Muscle layer of colon (tissue), 2 donors: ENCODE results near the gene ZNF446.
"Not testable (repeated sequence)": the region's sequence is repeated elsewhere in the genome, so short reads cannot be mapped to it uniquely, and the experiment has no call there.

ENCODE experiments used
- H3K27ac ChIP-seq: one replicate; pipeline ENCODE4 v1.7.0; 2013; ENCODE audit warnings: low read depth, mild to moderate bottlenecking, low read length, moderate library complexity
- H3K27me3 ChIP-seq, 2 donors: one replicate each; pipeline ENCODE4 v1.7.0; 2013; ENCODE audit warnings: low read length in 2 of 2, mild to moderate bottlenecking in 2 of 2; ENCODE audit not compliant: insufficient read depth in 2 of 2, control insufficient read depth in 1 of 2
- H3K36me3 ChIP-seq: one replicate; pipeline ENCODE4 v1.7.0; 2013; ENCODE audit warnings: mild to moderate bottlenecking, low read length; ENCODE audit not compliant: insufficient read depth
- H3K4me1 ChIP-seq: one replicate; pipeline ENCODE4 v1.7.0; 2013; ENCODE audit warnings: mild to moderate bottlenecking, low read length; ENCODE audit not compliant: insufficient read depth
- H3K4me3 ChIP-seq, 2 donors: one replicate each; pipeline ENCODE4 v1.7.0; 2013; ENCODE audit warnings: low read length in 2 of 2, low read depth in 1 of 2, mild to moderate bottlenecking in 1 of 2, moderate library complexity in 1 of 2
- H3K9ac ChIP-seq: one replicate; pipeline ENCODE4 v1.7.0; 2013; ENCODE audit warnings: low read length
- H3K9me3 ChIP-seq: one replicate; pipeline ENCODE4 v1.7.0; 2013; ENCODE audit warnings: mild to moderate bottlenecking, low read length
- donor health status: abdominal sarcoma.
- donor health status: Adenocarcinoma of cecum.

ZNF446 gene

GRCh38 chr19:58482372-58482771 lies 6.2 kb downstream of the ZNF446 start:
- Histone ChIP-seq H3K9ac (no peak overlapping the region), H3K27me3 (no peaks in the 10 kb centered on the region), H3K27ac (no peak overlapping the region), H3K4me1 (peaks cover 2% of the 10 kb centered on the region), H3K36me3 (peaks cover 16% of the 10 kb centered on the region), H3K4me3 (no peak overlapping the region), H3K9me3 (no peaks in the 10 kb centered on the region)

GRCh38 chr19:58483776-58484175 lies 7.6 kb downstream of the ZNF446 start:
- no peak overlapping the region for H3K9ac ChIP-seq
- no peaks in the 10 kb centered on the region for H3K9me3 ChIP-seq
- H3K27me3 ChIP-seq, result no peaks in the 10 kb centered on the region
- no peaks in the 10 kb centered on the region for H3K4me1 ChIP-seq
- H3K4me3 ChIP-seq, result no peak overlapping the region
- no peak overlapping the region for H3K27ac ChIP-seq
- H3K36me3 ChIP-seq, result peaks cover 11% of the 10 kb centered on the region

- H3K27me3 ChIP-seq, H3K27ac ChIP-seq, H3K9ac ChIP-seq, H3K36me3 ChIP-seq, H3K4me1 ChIP-seq, H3K9me3 ChIP-seq, H3K4me3 ChIP-seq: not testable (repeated sequence)
Measured at GRCh38 chr19:58484349-58484748, 8.2 kb downstream of the ZNF446 start.

- no peak overlapping the region for H3K27ac ChIP-seq
Measured at GRCh38 chr19:58491393-58491792, 15.2 kb downstream of the ZNF446 start.

GRCh38 chr19:58492265-58492664 lies 16.1 kb downstream of the ZNF446 start:
- Histone ChIP-seq H3K27ac (no peak overlapping the region), H3K4me3 (no peak overlapping the region), H3K36me3 (no peaks in the 10 kb centered on the region), H3K9ac (no peak overlapping the region), H3K4me1 (no peaks in the 10 kb centered on the region), H3K27me3 (no peaks in the 10 kb centered on the region), H3K9me3 (no peaks in the 10 kb centered on the region)

More at GRCh38 chr19:58491393-58491792, 15.2 kb downstream of the ZNF446 start:
- H3K4me3 ChIP-seq, result no peak overlapping the region
- H3K9me3 ChIP-seq, result no peaks in the 10 kb centered on the region
- no peaks in the 10 kb centered on the region for H3K4me1 ChIP-seq
- no peaks in the 10 kb centered on the region for H3K36me3 ChIP-seq
- no peaks in the 10 kb centered on the region for H3K27me3 ChIP-seq
- no peak overlapping the region for H3K9ac ChIP-seq

DNA sequence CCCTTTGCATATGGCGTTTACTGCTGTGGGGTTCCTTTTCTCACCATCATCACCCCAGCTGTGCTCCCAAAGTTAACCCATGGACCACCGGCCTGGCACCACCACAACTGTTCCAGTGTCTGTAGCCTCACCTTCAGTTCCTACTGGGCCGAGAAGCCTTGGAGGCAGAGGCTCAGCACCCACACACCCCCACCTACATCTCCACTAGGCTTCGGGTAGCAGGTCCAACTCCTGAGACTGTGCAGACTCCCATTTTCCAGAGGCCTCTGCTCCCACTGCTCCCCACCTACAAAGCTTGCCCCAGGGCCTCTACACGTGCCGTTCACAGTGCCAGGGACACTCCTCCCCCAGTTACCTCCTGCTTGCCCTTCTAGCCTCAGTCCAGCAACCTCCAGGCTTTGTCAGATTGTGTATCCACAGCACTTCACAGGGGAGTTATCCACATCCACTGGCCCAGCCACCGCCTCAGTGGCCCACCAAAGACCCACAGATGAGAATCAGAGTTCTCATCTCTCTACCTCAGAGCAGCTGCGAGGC lies 21.6 kb downstream of the ZNF446 start:
- Histone ChIP-seq H3K4me1 (peaks cover 22% of the 10 kb centered on the region), H3K9me3 (no peaks in the 10 kb centered on the region), H3K36me3 (no peaks in the 10 kb centered on the region), H3K27ac (no peak overlapping the region), H3K9ac (no peak overlapping the region), H3K27me3 (no peaks in the 10 kb centered on the region), H3K4me3 (peak overlapping the region in 1 of 2 donors; percentile 90)

DNA sequence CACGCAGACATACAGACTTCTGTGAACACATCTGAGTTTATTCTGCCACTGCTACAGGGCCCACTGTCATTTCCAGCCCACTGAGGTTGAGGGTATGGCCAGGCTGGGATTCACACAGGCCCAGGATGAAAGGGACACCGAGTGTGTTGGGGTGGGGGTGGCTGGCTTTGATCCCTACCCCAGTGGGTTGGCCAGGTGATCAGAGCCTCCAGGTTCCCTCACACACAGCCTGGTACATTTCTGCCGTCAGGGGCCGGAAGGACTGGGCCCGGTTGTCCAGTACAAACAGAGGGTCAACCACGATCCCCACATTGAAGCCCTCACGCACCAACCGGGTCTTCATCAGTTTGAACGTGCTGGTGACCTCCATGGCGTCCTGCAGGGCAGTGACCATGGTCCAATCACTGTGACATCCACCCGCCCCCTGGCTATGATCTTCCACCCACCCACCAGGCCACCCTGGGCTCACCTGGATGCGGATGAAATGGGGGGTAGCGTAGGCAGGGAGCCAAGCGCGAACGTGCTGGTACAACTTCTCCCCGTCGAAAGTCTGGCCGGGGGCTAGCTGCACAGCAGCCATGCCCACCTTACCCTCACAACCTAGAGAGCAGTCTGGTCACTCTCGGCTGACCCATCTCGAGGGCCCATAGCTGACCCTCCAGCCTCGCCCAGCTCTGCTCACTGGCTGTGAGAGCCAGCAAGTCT lies 22.3 kb downstream of the ZNF446 start:
- no peaks in the 10 kb centered on the region for H3K9me3 ChIP-seq
- H3K36me3 ChIP-seq, result no peaks in the 10 kb centered on the region
- H3K9ac ChIP-seq, result no peak overlapping the region
- peaks cover 22% of the 10 kb centered on the region for H3K4me1 ChIP-seq
- no peaks in the 10 kb centered on the region for H3K27me3 ChIP-seq
- peak overlapping the region; percentile 42 to 90 for H3K4me3 ChIP-seq
- peak overlapping the region; percentile 0 for H3K27ac ChIP-seq

GRCh38 chr19:58499021-58499927 lies 23.1 kb downstream of the ZNF446 start:
- Histone ChIP-seq H3K4me3 (peak overlapping the region; percentile 75 to 90), H3K27me3 (no peaks in the 10 kb centered on the region), H3K9ac (peak overlapping the region; percentile 67), H3K27ac (peak overlapping the region; percentile 68), H3K4me1 (peaks cover 22% of the 10 kb centered on the region), H3K9me3 (no peaks in the 10 kb centered on the region), H3K36me3 (no peaks in the 10 kb centered on the region)

GRCh38 chr19:58500242-58500641 lies 24.1 kb downstream of the ZNF446 start:
- Histone ChIP-seq H3K4me3 (peak overlapping the region in 1 of 2 donors; percentile 90), H3K27me3 (no peaks in the 10 kb centered on the region), H3K4me1 (peaks cover 22% of the 10 kb centered on the region), H3K27ac (no peak overlapping the region), H3K9me3 (no peaks in the 10 kb centered on the region), H3K9ac (no peak overlapping the region), H3K36me3 (no peaks in the 10 kb centered on the region)

DNA sequence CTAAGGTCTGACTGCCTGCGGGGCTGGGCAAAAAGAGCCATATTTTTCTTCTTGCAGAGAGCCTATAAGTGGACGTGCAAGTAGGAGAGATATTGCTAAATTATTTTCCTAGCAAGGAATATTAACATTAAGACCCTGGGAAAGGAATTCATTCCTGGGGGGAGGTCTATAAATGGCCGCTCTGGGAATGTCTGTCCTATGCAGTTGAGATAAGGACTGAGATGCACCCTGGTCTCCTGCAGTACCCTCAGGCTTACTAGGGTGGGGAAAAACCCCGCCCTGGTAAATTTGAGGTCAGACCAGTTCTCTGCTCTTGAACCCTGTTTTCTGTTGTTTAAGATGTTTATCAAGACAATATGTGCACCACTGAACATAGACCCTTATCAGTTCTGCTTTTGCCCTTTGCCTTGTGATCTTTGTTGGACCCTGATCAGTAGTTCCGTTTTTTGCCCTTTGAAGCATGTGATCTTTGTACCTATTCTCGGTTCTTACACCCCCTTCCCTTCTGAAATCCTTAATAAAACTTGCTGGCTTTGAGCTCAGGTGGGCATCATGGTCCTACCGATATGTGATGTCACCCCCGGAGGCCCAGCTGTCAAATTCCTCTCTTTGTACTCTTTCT lies 31.6 kb downstream of the ZNF446 start:
- not testable (repeated sequence) for H3K27ac ChIP-seq, H3K9me3 ChIP-seq, H3K4me1 ChIP-seq, H3K36me3 ChIP-seq, H3K9ac ChIP-seq, H3K27me3 ChIP-seq, H3K4me3 ChIP-seq

GRCh38 chr19:58509731-58510083 lies 33.6 kb downstream of the ZNF446 start:
- no peak overlapping the region for H3K4me3 ChIP-seq
- H3K36me3 ChIP-seq, result no peaks in the 10 kb centered on the region
- H3K27me3 ChIP-seq, result no peaks in the 10 kb centered on the region

More at GRCh38 chr19:58509731-58510083, 33.6 kb downstream of the ZNF446 start:
- no peak overlapping the region for H3K9ac ChIP-seq
- H3K4me1 ChIP-seq, result peaks cover 12% of the 10 kb centered on the region
- H3K27ac ChIP-seq, result no peak overlapping the region
- no peaks in the 10 kb centered on the region for H3K9me3 ChIP-seq
